ENCODE data around the gene BCAR3.

Gene BCAR3

DNA sequence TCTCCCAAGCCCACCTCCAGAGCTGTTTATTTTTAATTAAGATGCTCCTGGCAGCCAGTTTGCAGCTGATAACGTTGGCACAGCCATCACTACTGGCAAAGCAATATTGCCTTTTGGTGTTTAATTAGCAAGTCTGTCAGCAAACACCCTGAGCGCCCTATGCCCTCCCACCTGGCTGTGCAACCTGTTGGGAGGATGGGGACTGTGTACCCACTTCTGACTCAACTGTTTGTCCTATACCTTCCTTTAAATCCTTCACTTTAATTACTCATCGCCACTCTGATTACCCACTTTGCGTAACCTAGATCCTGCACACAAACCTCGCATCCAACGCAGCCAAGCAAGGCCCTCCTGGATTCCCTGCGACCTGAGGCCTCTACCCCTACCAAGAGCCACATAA lies 67.1 kb downstream of the BCAR3 start:
- DNase-seq: no peak

DNA sequence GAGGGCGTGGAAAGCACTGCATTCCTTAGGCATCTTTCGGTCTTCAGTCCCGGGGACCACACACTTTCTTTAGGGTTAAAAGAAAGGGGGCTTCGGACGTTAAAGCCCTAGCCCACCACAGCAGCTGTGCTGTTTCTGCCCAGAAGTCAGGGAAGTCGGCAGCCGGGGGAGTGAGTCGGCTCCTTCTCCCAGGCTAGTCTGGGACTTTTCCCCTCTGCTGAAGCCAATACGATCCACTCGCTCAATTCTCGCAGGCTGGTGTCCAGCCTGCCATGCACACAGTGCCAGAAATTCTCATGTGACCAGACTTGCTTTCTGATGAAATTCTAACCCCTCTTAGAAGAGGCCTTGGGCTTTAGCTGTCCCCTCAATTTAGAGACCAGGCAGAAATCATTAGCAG lies 67.7 kb downstream of the BCAR3 start:
- DNase-seq: no peak

DNA sequence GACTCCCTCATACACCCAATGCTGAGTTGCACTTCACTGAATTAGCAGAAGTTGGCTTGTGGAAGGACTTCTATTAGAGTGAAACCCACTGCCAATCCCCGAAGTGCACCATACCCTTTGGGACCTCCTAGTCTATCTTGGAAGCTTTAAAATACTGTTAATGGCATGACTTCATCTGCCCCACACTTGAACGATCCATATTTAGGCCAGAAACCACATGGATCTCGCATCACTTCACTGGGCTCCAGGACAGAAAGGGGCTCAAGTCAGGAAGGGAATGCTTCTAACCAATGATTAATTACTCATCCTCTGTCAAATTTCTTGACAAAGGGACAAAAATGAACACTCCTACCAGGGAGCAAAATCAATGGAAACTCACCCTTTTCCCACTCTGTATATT lies 69.1 kb downstream of the BCAR3 start:
- DNase-seq: no peak

DNA sequence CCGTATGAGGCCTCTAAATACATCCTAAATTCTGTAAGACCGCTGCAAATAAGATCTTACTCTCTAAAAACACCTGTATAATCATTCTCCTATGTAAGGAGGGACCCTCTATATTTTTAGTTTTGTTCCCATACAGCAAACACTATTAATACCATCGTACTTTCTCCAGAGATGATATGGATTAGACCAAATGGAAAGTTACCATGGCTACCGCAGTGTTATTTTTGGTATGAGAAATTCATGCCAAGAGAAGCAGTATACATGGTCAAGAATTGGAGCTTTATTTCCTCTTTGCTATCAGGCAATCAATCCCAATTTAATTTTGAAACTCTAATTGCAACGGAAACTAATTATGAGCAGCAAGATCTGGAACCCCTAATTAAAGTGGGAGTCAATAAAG lies 70.0 kb downstream of the BCAR3 start:
- DNase-seq: no peak

DNA sequence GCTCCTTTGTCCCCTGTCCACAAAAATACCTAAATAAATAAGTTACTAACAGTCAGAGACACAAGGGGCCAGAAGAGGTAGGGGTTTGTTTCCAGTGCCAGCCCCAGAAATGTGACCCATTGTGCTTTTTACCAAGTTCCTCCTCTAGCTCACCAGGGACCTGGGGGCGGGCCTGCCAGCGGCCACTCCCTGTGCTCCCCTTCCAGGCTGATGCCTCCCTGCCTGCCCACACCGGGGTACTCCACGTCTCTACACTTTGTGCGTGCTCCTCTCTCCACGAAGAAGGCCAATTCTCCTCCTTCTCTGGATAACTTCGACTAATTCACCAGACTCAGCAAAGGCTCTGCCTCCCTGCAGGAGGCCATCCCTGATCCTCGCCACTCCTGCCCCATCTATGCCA lies 72.1 kb downstream of the BCAR3 start:
- no peak for DNase-seq

GRCh38 chr1:93608187-93609109 lies 73.2 kb downstream of the BCAR3 start:
- no peak for DNase-seq

DNA sequence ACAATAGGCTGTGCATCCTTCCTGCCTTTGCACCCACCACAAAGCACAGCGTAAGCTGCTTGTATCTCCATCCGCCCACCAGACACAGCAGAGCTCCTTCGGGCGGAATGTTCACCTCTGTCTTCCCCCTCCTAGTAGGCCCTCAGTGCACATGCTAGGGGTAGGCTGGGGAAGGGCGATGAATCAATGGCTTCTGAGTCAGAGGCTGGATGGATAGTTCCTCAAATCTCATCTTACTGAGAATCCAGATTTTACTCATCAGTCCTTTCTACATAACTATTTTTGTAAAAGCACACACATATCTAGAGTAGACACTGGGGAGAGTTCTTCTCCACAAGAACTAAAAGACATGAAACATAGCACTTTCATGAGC lies 73.8 kb downstream of the BCAR3 start:
- DNase-seq: no peak

DNA sequence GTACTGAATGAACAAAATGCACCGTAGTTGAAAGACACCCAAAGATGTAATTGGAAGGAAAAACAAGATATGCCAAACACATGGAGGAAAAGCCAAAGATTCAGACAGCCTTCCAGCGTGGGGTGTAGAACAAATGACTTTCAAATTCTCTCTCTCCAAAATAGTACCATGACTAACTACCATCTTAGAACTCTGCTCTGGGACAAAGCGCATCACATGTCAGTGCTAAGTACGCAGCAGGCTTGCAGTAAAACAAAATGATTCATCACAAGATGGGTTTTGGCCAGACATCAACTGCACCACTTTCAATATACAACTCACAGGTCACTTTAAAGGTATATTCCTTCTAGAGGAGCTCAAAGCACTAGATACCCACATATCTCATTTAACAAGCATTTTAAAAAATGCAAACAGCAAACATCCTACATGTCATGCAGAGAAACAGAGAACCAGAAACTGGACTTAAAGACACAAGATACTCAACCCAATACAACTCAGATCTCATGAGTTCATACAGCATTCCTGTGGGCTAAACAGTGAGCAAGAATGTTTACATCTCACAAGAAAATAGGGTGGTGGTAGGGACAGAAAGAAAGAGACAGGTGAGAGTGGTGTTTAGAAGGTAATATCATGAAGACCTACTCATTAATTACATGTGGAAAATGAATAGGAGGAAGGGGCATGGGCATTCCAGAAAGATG lies 75.7 kb downstream of the BCAR3 start:
- DNase-seq: no peak

- DNase-seq: no peak
These were observed 76.5 kb downstream of the BCAR3 start for GRCh38 chr1:93605026-93605568.

DNA sequence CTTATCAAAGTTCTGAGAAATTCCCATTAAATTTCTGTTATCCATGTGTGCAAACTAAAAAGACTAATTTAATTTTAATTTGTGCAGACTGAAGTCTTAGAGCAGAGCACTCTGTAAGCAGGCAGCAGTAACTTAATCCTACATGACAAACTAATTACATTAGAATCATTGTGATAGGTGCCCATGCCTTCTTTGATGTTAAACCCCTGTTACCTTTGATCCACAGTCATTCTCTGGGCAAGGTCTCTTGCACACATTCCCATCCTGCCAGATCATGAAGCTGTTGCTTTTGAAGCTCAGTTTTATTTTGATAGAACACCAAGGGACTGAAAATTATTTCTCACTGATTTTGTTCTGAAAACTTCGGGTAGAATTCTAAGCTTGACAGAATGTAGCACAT lies 77.2 kb downstream of the BCAR3 start:
- DNase-seq: no peak

GRCh38 chr1:93603601-93604000 lies 78.0 kb downstream of the BCAR3 start:
- DNase-seq: no peak

DNA sequence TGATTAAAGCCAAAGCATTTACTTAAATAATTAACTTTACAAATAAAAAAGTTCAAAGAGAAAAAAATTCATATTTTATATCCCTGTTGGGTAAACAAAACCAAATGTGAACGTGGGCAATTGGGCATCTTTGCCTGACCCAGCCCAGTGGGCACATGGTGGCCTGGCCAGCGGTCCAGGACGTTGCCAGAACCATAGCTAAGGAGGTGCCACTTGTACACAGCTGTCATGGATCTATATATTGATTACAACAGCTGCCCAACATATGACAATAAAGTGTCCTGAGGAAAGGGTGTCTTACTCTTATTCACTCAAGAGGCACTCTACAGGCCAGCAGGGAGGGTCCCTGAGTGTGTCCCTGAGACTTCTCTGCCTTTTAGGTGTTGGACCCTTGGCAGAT lies 78.5 kb downstream of the BCAR3 start:
- DNase-seq: no peak

- DNase-seq: no peak
These were observed 79.5 kb downstream of the BCAR3 start for GRCh38 chr1:93602101-93602500.

DNA sequence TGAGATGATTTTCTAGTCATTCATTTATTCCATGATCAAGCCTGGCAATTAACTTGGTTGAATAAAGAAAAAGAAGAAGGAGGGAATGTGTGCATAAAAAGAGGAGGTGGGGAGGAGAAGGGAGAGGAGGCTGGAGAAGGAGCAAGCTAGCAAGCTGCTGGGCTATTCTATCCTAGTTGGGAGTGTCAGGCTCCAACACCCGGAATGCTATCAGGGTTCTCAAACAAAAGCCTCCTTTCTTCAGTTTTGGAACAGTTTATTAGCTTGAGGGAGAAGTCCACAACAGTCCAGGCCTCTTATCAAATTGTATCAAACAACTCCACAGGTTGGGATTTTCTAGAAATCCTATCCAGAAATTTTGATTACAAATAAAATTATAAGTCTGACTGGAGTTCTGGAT lies 80.0 kb downstream of the BCAR3 start:
- no peak for DNase-seq

DNA sequence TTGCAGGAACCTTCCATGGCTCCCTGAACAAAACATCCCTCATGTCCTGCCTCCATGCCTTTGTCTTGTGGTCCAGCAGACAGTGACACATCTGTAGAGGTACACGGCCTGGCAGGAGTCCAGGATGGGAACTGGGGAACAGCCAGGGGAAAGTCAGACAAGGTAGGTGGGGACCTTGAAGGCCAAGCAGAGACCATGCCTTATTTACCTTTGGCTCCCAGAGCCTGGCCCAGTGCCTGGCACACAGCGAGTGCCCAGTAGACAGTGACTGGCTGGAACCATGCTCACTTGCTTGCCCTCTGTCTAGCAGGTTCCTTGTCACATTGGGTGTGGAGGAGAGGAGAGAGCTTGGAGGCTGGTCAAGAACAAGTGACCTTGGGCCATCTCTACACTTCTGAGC lies 81.0 kb downstream of the BCAR3 start:
- DNase-seq: no peak

- DNase-seq: no peak
These were observed 82.2 kb downstream of the BCAR3 start for GRCh38 chr1:93599479-93599878.

- DNase-seq: no peak
These were observed 82.7 kb downstream of the BCAR3 start for GRCh38 chr1:93598861-93599439.

DNA sequence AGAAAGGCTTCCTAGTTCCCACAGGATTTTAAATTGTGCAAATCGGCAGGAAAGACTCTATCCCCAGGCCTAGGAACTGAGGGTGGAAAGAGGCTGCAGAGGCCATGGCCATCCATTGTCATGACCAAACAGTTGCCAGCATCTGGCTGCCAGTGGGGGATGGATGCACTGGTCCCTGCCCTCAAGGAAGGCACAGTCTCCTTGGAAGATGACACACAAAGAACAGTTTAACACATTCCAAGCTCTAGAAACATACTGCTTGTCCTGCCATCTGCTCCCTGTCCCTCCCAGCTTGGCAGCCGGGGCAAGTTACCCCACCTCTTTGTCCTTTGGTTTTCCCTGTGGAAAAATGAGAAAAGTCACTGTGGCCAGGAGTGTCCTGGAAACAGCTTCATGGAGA lies 83.2 kb downstream of the BCAR3 start:
- no peak for DNase-seq

DNA sequence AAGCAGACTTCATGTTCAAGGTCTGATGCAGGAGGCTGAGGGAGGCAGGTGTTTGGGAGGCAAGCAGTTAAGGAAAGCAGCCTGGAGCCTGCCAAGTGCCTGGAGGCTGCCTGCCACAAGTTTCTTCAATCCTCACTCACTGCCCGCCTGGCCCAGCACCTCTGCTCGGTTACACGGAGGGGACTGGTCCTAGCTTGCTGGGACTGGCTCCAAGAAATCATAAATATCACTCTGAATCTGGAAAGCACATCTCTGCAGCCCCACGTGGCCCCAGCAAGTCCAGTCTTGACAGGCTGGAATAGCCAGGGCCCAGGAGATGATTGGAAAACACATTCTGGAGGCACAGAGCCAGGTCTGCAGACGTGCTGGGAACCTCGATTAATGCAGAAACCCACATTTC lies 83.9 kb downstream of the BCAR3 start:
- DNase-seq: no peak

- no peak for DNase-seq
These were observed 85.1 kb downstream of the BCAR3 start for GRCh38 chr1:93596329-93597089.

- no peak for DNase-seq
These were observed 85.9 kb downstream of the BCAR3 start for GRCh38 chr1:93595743-93596142.

- DNase-seq: no peak
These were observed 86.4 kb downstream of the BCAR3 start for GRCh38 chr1:93595266-93595665.

- no peak for DNase-seq
These were observed 87.1 kb downstream of the BCAR3 start for GRCh38 chr1:93594603-93594880.

Measured in NCI-H526 treated with DMSO at 0.1 percent for 48 hours (cell line).